Anterior cingulate cortex (tissue), 58 donors: ENCODE results near the gene THAP8.
"Not testable (repeated sequence)": the region's sequence is repeated elsewhere in the genome, so short reads cannot be mapped to it uniquely, and the experiment has no call there.

Experiments used
- DNase-seq, 58 donors: peaks; one replicate each; lab custom pipeline; 2025; lab: John Stamatoyannopoulos, UW

The THAP8 gene

GRCh38 chr19:36072081-36072480, 18.0 kb upstream of the THAP8 start:
- no peak for DNase-seq

DNA sequence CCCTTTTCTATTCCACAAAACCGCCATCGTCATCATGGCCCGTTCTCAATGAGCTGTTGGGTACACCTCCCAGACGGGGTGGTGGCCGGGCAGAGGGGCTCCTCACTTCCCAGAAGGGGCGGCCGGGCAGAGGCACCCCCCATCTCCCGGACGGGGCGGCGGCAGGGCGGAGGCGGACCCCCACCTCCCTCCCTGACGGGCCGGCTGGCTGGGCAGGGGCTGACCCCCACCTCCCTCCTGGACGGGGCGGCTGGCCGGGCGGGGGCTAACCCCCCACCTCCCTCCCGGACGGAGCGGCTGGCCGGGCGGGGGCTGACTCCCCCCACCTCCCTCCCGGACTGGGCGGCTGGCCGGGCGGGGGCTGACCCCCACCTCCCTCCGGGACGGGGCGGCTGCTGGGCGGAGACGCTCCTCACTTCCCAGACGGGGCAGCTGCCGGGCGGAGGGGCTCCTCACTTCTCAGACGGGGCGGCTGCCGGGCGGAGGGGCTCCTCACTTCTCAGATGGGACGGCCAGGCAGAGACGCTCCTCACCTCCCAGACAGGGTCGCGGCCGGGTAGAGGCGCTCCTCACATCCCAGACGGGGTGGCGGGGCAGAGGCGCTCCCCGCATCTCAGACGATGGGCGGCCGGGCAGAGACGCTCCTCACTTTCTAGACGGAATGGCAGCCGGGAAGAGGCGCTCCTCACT, 14.9 kb upstream of the THAP8 start:
- DNase-seq = not testable (repeated sequence)

DNA sequence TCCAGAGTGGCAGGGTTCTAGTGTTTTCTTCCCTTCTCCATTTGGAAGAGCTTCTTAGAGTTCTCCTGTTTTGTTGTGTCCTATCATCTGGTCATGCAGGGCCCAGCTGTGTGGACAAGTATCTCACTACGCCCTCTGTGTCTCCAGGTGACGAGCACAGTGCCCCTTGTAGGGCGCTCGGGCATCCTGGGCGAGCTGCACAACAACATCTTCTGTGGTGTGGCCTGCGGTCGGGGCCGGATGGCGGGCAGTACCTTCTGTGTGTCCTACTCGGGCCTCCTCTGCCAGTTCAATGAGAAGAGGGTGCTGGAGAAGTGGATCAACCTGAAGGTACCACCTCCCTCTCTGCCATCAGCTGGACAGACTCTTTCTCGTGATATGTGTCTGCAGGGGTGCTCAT, 13.6 kb upstream of the THAP8 start:
- no peak for DNase-seq

DNA sequence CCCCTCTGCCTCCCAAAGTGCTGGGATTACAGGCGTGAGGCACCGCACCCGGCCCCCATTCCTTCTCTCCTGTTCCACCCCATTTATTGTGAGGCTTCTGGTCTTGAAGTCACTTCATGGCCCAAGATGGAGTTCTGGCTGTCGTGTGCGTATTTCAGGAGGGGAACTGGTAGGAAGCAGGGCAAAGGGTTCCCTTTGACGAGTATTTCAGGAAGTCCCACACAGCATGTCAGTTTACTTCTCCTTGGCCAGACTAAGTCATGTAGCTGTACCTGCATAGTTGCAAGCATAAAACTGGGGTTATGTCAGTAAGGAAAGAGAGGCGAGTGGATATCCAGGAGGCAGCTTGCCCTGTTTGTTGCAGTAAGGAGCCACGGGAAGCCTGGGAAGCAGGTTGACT, 10.7 kb upstream of the THAP8 start:
- no peak for DNase-seq

DNA sequence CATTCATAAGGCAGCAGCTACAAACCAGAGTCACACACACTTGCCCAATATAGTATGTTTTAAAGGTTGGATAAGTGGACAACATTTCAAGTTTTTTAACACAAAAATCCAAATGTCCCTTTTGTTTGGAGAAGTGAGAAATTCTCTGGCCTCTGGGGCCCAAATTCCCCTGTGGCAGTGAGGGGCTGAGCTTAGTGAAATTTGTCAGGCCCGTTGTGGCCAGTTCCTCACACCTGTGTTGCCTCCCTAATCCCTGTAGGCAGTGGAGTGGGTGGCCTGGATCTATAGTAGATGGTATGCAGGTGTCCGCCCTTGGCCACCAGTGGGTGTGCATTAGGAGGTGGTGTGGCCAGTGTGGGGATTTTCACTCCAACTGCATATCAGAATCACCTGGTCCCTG, 7.3 kb upstream of the THAP8 start:
- DNase-seq = no peak

DNA sequence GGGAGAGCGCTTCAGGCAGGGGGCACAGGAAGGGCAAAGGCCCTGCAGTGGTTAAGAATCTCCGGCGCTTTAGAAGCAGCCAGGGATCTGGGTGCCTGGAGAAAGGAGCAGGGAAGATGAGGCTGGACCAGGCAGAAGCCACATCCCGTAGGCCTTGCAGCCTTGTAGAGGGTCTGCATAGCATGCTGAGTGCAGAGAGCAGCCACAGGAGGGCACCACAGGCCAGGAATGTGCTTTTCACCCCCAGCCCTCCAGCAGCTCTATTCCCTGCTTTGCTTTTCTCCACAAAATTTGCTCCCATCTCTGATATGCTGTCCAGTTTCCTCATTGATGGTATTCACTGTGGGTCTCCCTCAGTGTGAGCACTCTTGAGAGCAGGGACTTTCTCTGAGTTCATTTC, 6.3 kb upstream of the THAP8 start:
- peak in 51 of 58 donors; percentile 4 to 78 (median 54) for DNase-seq

GRCh38 chr19:36059180-36059910, 5.3 kb upstream of the THAP8 start:
- DNase-seq = no peak

- no peak for DNase-seq
Measured at GRCh38 chr19:36058481-36059179, 4.5 kb upstream of the THAP8 start.

GRCh38 chr19:36054733-36055686, 925 bp upstream of the THAP8 start, which contains the start of gene WDR62:
WDR62 (plus strand) TSS chr19:36054897; CDS start chr19:36054972, 75 bp downstream.
- DNase-seq = peak in 56 of 58 donors; percentile 91 to 99 (median 97)

- DNase-seq = no peak
Measured at GRCh38 chr19:36051637-36052036, 2.4 kb downstream of the THAP8 start.

- DNase-seq = peak in 6 of 58 donors; percentile 3 to 19 (median 12)
Measured at GRCh38 chr19:36051236-36051635, 2.8 kb downstream of the THAP8 start.

DNA sequence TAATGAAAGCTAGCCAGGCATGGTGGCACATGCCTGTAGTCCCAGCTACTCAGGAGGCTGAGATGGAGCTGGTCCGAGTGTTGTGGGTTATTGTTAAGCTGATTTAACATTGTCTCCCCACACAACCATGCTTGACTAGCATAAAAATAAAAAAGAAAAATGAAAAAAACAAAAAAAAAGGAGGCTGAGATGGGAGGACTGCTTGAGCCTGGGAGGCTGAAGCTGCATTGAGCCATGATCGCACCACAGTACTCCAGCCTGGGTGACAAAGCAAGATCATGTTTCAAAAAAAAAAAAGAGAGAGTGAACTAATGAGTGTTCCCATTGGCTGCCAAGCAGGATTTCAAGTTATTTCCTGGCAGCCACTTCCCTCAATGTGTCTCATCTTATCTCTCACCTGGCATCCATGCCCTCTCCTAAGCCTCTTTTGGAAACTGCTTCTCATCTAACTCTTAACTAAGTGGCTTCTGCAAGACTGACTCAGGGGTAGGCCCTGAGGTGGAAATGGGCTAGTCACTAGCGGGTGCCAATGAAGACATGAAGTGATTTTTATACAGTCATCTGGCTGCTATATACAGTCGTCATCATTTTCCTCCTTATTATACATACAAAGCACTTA, 4.9 kb downstream of the THAP8 start:
- no peak for DNase-seq

GRCh38 chr19:36047835-36048234, 6.2 kb downstream of the THAP8 start:
- no peak for DNase-seq

GRCh38 chr19:36046443-36047050, 7.5 kb downstream of the THAP8 start:
- peak in 15 of 58 donors; percentile 6 to 60 (median 13) for DNase-seq

DNA sequence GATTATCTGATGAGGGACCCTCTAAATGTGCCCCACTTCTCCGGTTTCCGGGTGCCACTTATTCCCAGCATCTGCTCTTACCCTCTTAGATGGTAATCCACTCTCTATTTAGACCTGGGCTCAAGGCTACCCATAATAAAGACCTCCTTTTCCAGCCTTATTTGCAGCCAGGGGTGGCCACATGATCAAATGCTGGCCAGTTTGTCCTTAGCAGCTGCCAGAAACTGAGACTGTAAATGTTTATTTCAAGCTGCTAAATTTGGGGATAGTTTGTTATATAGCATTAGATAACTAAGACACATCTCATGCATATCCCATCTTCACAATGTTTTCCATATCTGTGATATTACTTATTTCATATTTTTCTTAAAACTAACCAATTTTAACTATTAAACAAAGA, 10.1 kb downstream of the THAP8 start:
- peak in 9 of 58 donors; percentile 3 to 20 (median 10) for DNase-seq

DNA sequence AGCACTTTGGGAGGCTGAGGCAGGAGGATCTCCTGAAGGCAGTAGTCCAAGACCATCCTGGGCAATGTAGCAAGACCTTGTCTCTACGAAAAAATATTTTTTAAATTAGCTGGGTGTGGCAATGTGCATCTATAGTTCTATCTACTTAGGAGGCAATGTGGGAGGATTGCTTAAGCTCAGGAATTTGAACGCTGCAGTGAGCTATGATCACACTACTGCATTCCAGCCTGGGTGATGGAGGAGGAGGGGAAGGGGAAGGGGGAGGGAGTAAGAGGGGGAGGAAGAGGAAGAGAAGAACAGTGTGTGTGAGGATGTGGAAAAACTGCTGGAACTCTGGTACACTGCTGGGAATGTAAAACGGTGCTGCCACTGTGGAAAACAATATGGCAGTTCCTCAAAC, 12.3 kb downstream of the THAP8 start:
- DNase-seq = peak in 1 of 58 donors; percentile 6

GRCh38 chr19:36041092-36041491, 13.0 kb downstream of the THAP8 start:
- DNase-seq = not testable (repeated sequence)

GRCh38 chr19:36040495-36040894, 13.6 kb downstream of the THAP8 start:
- DNase-seq = no peak
